Neutrophil (primary cell): ENCODE measurements around the gene PLIN1.

Source experiments
- H3K27ac ChIP-seq: fragments of 200-600 bp; sonication (generic); 2 replicates; pipeline ENCODE4 v1.5.1; 2016; ENCODE audit warnings: mild to moderate bottlenecking, moderate library complexity
- H3K27me3 ChIP-seq: fragments of 200-600 bp; sonication (generic); 2 replicates; pipeline ENCODE4 v1.6.0; 2016; ENCODE audit warnings: mild to moderate bottlenecking
- H3K36me3 ChIP-seq: fragments of 200-600 bp; sonication (generic); 2 replicates; pipeline ENCODE4 v1.5.1; 2017
- H3K4me1 ChIP-seq, 2 experiments: fragments of 200-600 bp in 1 of 2; sonication (generic) in 1 of 2; 1 replicate in 1 of 2; 2 replicates in 1 of 2; pipeline versions ENCODE4 v1.5.1 to v1.6.1; 2013 to 2016; ENCODE audit warnings: low read depth in 1 of 2, low read length in 1 of 2, mild to moderate bottlenecking in 1 of 2, moderate library complexity in 1 of 2; ENCODE audit not compliant: control insufficient read depth in 1 of 2, insufficient read depth in 1 of 2
- H3K4me3 ChIP-seq, 2 experiments: fragments of 200-600 bp in 1 of 2; sonication (generic) in 1 of 2; 1 replicate in 1 of 2; 2 replicates in 1 of 2; pipeline ENCODE4 v1.5.1; 2013 to 2016; ENCODE audit warnings: low read depth in 1 of 2, low read length in 1 of 2, mild to moderate bottlenecking in 1 of 2, moderate library complexity in 1 of 2
- H3K9me3 ChIP-seq: fragments of 200-600 bp; sonication (generic); 2 replicates; pipeline ENCODE4 v1.5.1; 2016
- CTCF ChIP-seq: fragments of 200-600 bp; sonication (generic); IDR thresholded peaks from 2 replicates; pipeline ENCODE4 v1.5.1; 2016; ENCODE audit warnings: antibody characterized with exemption

PLIN1 gene

GRCh38 chr15:89677381-89677780 lies 1.8 kb downstream of the PLIN1 start:
- H3K4me3 ChIP-seq = no peak overlapping the region
- H3K27me3 ChIP-seq = no peaks in the 10 kb centered on the region
- no peak overlapping the region for H3K27ac ChIP-seq
- no peaks in the 10 kb centered on the region for H3K9me3 ChIP-seq
- no peaks in the 10 kb centered on the region for H3K36me3 ChIP-seq
- no peak for TF ChIP-seq CTCF
- no peaks in the 10 kb centered on the region for H3K4me1 ChIP-seq

- H3K4me3 ChIP-seq = no peak overlapping the region
- H3K9me3 ChIP-seq = no peaks in the 10 kb centered on the region
- no peaks in the 10 kb centered on the region for H3K36me3 ChIP-seq
- H3K27ac ChIP-seq = no peak overlapping the region
- TF ChIP-seq CTCF = no peak
- no peaks in the 10 kb centered on the region for H3K27me3 ChIP-seq
- no peaks in the 10 kb centered on the region for H3K4me1 ChIP-seq
Measured at GRCh38 chr15:89675606-89676005, 3.6 kb downstream of the PLIN1 start.

- no peaks in the 10 kb centered on the region for H3K4me1 ChIP-seq
- TF ChIP-seq CTCF = no peak
- no peaks in the 10 kb centered on the region for H3K36me3 ChIP-seq
- no peaks in the 10 kb centered on the region for H3K27me3 ChIP-seq
- H3K4me3 ChIP-seq = no peak overlapping the region
- no peak overlapping the region for H3K27ac ChIP-seq
- H3K9me3 ChIP-seq = no peaks in the 10 kb centered on the region
Measured at GRCh38 chr15:89674526-89674925, 4.6 kb downstream of the PLIN1 start.

- H3K27me3 ChIP-seq = no peaks in the 10 kb centered on the region
- TF ChIP-seq CTCF = no peak
- H3K36me3 ChIP-seq = no peaks in the 10 kb centered on the region
- H3K27ac ChIP-seq = no peak overlapping the region
- no peaks in the 10 kb centered on the region for H3K4me1 ChIP-seq
- no peaks in the 10 kb centered on the region for H3K9me3 ChIP-seq
- no peak overlapping the region for H3K4me3 ChIP-seq
Measured at GRCh38 chr15:89673165-89673512, 6.0 kb downstream of the PLIN1 start.

GRCh38 chr15:89672221-89673164 lies 6.7 kb downstream of the PLIN1 start:
- no peak for TF ChIP-seq CTCF
- Histone ChIP-seq H3K4me1 (no peaks in the 10 kb centered on the region), H3K27ac (no peak overlapping the region)

More at GRCh38 chr15:89672221-89673164, 6.7 kb downstream of the PLIN1 start:
- H3K9me3 ChIP-seq = no peaks in the 10 kb centered on the region
- no peak overlapping the region for H3K4me3 ChIP-seq
- H3K36me3 ChIP-seq = no peaks in the 10 kb centered on the region
- peaks cover 2% of the 10 kb centered on the region for H3K27me3 ChIP-seq
